ENCODE measurements around the gene IFITM5.

The IFITM5 gene

DNA sequence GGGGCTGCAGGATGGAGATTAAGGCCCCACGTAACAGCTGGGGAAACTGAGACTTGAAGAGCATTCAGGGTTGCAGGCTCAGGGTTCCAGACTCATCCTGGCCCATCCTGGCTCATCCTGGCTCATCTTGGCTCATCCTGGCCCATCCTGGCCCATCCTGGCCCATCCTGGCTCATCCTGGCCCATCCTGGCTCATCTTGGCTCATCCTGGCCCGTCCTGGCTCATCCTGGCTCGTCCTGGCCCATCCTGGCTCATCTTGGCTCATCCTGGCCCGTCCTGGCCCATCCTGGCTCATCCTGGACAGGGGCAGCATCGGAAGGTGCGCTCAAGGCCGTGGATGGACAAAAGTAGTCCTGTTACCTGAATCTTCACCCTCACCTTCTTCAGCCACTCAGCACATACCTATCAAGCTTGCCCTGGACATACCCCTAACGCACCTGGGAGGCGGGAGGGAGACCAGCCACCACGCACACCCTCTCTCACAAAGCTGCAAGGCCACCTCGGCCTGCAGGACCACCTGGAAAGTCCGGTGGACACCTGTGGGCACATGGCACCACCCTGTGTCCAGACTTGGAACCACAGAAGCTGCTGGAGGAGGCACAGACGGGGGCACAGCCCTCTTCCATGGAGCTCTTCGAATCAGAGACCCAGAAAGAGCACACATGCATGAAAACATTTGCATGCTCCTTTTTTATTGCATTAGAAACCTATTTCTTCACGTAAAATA, 41.4 kb downstream of the IFITM5 start:
- DNase-seq: no peak

GRCh38 chr11:256952-257737, 42.2 kb downstream of the IFITM5 start:
- DNase-seq: peak; percentile 43

DNA sequence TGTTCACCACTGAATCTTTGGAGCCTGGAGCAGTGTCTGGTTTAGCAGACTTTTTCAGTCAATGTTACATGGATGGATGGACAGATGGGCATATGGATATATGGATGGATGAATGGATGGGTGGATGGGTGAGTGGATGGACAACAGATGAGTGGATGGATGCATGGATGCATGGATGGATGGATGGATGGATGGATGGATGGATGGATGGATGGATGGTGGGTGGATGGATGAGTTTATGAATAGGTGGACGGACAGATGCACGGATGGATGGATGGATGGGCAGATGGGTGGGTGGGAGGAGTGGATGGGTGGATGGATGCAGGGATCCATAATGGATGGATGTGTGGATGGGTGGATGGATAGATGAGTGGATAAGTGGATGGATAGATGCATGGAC, 43.5 kb downstream of the IFITM5 start:
- no peak for DNase-seq

DNA sequence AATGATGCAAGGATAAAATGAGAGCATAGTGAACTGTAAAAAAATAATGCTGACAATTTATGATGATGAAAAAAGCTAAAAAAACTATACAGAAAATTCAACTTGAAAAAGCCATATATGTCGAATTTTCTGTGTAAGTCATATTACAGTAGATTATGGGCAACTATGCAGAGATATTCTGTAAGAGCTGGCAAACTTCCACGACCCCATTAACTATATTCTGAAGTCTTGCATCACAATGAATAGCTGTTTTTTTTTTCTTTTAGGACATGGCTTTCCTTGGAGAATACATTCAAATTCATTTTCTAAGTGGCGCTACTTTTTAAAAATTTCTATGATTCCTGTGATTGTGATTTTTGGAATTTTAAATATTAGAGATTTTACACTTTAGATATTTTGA, 44.1 kb downstream of the IFITM5 start:
- peak; percentile 30 for DNase-seq

GRCh38 chr11:253886-254270, 45.4 kb downstream of the IFITM5 start:
- no peak for DNase-seq

GRCh38 chr11:253160-253885, 46.0 kb downstream of the IFITM5 start:
- no peak for DNase-seq

GRCh38 chr11:252666-253065, 46.7 kb downstream of the IFITM5 start:
- DNase-seq: no peak

- DNase-seq: no peak
These were observed 47.8 kb downstream of the IFITM5 start for GRCh38 chr11:251550-251949.

GRCh38 chr11:250740-251299, 48.5 kb downstream of the IFITM5 start:
- DNase-seq: peak; percentile 72

GRCh38 chr11:250274-250673, 49.1 kb downstream of the IFITM5 start:
- no peak for DNase-seq

DNA sequence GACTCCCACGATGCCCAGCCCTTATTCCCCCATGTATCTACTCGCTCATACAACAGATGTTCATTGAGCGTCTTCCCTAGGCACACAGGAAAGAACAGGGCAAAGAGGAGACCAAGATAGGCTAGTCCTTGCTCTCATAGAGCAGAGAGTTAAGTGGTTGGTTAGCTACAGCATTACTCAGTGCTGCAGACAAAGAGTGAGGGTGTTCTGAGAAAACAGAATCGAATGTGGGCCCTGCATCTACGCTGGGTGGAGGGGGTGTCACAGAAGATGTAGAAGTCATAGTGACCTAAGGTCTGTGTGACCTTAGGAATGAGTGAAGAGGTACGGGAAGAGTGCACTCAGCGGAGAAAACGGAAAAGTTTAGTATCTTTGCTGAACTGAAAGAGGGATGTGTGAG, 50.3 kb downstream of the IFITM5 start:
- DNase-seq: no peak

Measured in OCI-M1 (cell line).